Stimulated activated CD4-positive, alpha-beta T cell treated with anti-CD3 and anti-CD28 coated beads, TNF-alpha, amount 100 ng/mL, for 48 hours (primary cell): ENCODE results near the gene ITPR1.
"Not testable (repeated sequence)": the region's sequence is repeated elsewhere in the genome, so short reads cannot be mapped to it uniquely, and the experiment has no call there.

Source experiments
- DNase-seq, 3 donors: peaks; one replicate each; pipeline ENCODE4 v3.0.0-alpha.2; 2020; ENCODE audit warnings: low read depth in 3 of 3

Gene ITPR1

GRCh38 chr3:4493014-4493940 is at the start of gene ITPR1:
TSS of gene ITPR1 (plus strand) at chr3:4493348. CDS start at chr3:4516492, 23,144 bp downstream.
- DNase-seq, result peak; percentile 93 to 98 (median 98)

GRCh38 chr3:4447295-4447999 is 45.7 kb upstream of the ITPR1 start:
- DNase-seq, result no peak

- no peak for DNase-seq
These were observed 45.0 kb upstream of the ITPR1 start for GRCh38 chr3:4448187-4448586.

GRCh38 chr3:4449043-4449805 is 43.9 kb upstream of the ITPR1 start:
- DNase-seq, result no peak

- DNase-seq, result no peak
These were observed 39.0 kb upstream of the ITPR1 start for GRCh38 chr3:4454142-4454541.

- DNase-seq, result not testable (repeated sequence)
These were observed 36.4 kb upstream of the ITPR1 start for GRCh38 chr3:4456780-4457179.

- no peak for DNase-seq
These were observed 34.2 kb upstream of the ITPR1 start for GRCh38 chr3:4458961-4459360.

GRCh38 chr3:4460334-4460733 is 32.8 kb upstream of the ITPR1 start:
- no peak for DNase-seq

GRCh38 chr3:4461468-4462090 is 31.6 kb upstream of the ITPR1 start:
- DNase-seq, result no peak

GRCh38 chr3:4462369-4463040 is 30.6 kb upstream of the ITPR1 start:
- no peak for DNase-seq

GRCh38 chr3:4464576-4464975 is 28.6 kb upstream of the ITPR1 start:
- no peak for DNase-seq

- peak; percentile 41 to 64 (median 48) for DNase-seq
These were observed 26.2 kb upstream of the ITPR1 start, which contains the start of gene SUMF1 for GRCh38 chr3:4466741-4467521. TSS of gene SUMF1 (minus strand) at chr3:4467269. CDS start at chr3:4467245, 24 bp downstream.

- DNase-seq, result no peak
These were observed 25.7 kb upstream of the ITPR1 start for GRCh38 chr3:4467522-4467867.

- DNase-seq, result no peak
These were observed 21.2 kb upstream of the ITPR1 start for GRCh38 chr3:4471907-4472306.

GRCh38 chr3:4472312-4472711 is 20.8 kb upstream of the ITPR1 start:
- no peak for DNase-seq

- DNase-seq, result no peak
These were observed 20.4 kb upstream of the ITPR1 start for GRCh38 chr3:4472766-4473165.

- peak in 2 of 3 donors; percentile 19 to 44 for DNase-seq
These were observed 18.3 kb upstream of the ITPR1 start for GRCh38 chr3:4474683-4475490.

GRCh38 chr3:4475804-4476203 is 17.3 kb upstream of the ITPR1 start:
- no peak for DNase-seq

- DNase-seq, result no peak
These were observed 16.7 kb upstream of the ITPR1 start for GRCh38 chr3:4476496-4476895.
